NCI-H2029 treated with DMSO at 0.1 percent for 48 hours (cell line): ENCODE data around the gene C5AR1.
"Not testable (repeated sequence)": the region's sequence is repeated elsewhere in the genome, so short reads cannot be mapped to it uniquely, and the experiment has no call there.

Experiments used
- DNase-seq: peaks from one replicate; lab custom pipeline; 2025; lab: John Stamatoyannopoulos, UW

Gene C5AR1

DNA sequence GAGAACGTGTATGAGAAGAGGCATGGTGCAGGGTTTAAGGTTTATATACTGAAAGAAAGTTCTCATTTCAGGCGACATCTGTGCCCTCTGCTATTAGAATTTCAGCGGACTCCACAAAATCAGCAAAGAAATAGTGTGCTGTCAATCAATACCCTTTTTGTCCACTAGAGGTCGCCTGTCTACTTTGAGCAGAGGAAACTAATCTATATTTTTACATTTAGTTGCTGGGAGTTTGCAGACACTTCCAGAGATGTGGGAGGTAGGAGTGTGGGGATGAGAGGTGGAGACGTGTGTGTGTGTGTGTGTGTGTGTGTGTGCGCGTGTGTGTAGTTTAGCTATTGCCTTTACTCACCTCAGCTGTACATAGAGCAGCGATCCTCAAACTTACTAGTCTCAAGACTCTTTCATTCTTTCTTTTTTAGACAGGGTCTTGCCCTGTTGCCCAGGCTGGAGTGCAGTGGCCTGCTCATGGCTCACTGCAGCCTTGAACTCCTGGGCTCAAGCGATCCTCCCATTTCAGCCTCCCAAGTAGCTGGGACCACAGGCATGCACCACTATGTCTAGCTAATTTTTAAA, 25.2 kb upstream of the C5AR1 start:
- peak; percentile 62 for DNase-seq

DNA sequence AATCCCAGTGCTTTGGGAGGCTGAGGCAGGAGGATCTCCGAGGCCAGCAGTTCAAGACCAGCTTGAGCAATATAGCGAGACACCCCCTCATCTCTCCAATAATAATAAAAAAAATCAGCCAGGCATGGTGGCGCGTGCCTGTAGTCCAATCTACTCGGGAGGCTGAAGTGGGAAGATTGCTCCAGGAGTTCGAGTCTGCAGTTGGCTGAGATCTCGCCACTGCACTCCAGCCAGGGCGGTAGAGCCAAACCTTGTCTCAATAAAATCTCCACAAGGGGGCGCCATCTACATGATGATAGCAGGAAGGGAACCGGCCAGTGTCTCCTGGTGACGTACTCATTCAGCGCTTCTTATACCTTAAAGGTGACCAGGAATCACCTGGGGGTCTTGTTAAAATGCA, 13.6 kb upstream of the C5AR1 start:
- peak; percentile 63 for DNase-seq

DNA sequence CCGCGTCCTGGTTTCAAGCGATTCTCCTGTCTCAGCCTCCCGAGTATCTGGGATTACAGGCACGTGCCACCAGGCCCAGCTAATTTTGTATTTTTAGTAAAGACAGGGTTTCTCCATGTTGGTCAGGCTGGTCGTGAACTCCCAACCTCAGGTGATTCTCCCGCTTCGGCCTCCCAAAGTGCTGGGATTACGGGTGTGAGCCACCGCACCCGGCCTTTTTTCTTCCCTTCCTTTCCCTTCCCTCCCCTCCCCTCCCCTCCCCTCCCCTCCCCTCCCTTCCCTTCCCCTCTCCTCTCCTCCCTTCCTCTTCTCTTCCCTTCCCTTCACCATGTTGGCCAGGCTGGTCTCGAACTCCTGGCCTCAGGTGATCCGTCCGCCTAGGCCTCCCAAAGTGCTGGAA, 8.8 kb upstream of the C5AR1 start:
- not testable (repeated sequence) for DNase-seq

DNA sequence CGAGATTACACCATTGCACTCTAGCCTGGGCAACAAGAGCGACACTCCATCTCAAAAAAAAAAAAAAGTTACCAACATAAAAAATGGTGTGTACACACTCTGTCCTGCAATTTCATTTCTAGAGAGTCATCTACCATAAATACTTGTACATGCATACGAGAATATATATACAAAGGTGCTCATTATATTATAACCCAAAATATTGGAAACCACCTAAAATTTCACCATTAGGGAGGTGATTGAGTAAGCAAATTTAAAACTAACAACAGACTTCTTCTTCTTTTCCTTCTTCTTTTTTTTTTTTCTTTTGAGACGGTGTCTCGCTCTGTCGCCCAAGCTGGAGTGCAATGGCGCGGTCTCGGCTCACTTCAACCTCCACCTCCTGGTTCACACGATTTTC, 7.4 kb upstream of the C5AR1 start:
- DNase-seq: no peak

DNA sequence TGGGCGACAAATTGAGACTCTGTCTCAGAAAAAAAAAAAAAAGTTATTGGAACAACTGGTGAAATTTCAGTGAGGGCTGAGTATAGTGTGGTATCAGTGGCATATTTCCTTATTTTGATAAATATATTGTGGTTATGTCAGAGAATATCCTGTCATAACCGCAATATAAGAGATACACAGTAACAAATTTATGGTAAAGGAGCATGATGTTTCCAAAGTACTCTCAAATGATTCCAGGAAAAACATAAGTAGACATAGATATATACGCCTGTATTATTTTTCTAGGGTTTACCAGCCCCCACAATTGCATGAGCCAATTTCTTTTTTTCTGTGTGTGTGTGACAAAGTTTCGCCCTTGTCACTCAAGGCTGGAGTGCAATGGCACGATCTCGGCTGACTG, 5.7 kb upstream of the C5AR1 start:
- DNase-seq: no peak

DNA sequence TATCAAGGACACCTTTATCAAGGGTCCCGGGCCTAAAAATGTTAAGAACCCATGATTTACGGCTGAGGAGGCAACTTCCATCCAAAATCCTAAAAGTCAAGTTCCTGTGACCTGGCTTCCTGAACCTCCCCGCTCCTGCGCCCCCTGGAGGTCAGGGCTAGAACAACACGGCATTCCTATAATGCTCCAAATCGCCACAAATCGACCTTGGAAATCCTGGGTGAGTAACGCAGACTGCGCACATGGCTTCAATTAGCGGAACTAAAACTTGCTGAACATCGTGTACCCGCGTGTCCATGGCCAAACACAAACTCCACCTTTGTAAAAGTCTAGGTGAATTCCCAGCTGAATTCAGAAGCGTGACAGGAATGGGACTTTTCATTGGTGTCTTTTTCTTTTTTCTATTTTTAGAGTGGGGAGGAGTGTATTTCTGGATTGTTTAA, 4.3 kb upstream of the C5AR1 start:
- no peak for DNase-seq

DNA sequence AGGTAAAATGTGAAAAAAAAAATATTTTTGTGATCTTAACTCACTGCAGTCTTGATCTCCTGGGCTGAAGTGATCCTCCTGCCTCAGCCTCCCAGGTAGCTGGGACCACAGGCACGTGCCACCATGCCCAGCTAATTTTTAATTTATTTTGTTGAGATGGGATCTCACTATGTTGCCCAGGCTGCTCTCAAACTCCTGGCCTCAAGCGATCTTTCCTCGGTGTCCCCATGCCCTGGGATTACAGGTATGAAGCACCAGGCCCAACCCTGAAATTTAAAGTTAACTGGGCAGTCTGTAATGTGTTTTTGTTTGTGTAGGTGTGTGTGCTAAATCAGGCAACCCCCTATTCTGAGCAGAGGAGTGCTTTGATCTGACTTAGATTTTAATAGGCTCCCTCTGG, 3.4 kb upstream of the C5AR1 start:
- no peak for DNase-seq

DNA sequence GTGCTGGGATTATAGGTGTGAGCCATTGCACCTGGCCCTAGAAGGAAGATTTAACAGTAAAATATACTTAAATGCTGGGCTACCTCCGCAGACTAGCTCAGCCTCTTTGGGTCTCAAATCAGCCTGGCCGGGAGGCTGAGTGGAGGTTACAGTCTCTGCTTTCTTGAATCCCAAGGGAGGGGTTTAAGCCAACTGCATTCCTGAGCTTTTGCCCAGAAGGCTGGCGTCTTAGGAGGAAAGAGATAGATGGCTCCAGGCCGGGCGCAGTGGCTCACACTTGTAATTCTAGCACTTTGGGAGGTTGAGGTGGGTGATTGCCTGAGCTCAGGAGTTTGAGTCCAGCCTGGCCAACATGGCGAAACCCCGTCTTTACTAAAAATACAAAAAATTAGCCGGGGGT, 623 bp upstream of the C5AR1 start:
- DNase-seq: no peak

DNA sequence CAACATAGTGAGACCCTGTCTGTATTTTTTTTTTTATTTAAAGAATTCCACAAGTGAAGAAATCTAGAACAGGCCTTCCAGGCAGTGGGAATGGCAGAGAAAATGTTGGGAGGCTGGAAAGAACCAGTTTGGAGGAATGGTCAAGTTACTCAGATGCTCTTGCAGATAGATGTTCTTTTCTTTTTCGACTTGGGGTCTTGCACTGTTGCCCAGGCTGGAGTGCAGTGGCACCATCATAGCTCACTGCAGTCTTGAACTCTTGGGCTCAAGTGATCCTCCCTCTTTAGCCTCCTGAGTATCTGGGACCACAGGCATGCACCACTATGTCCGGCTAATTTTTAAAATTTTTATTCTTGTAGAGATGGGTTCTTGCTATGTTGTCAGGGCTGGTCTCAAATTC, 662 bp downstream of the C5AR1 start:
- DNase-seq: no peak

DNA sequence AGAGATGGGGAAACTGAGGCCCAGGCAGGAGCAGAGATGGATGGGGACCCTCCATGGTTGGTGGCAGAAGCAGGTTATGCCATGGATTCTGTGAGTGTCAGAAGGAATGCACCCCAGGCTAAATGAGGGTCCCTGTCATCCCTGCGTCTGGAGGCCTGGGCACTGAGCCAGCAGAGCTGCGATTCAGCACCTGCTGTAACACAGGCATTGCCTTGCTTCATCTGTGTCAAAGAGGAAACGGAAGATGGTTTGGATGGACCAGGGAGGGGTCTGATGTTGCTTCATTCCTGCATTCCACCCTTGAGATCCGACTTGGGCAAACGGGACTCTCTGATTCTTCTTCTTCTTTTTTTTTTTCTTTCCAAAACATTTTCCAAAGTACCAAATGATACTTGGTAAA, 1.2 kb downstream of the C5AR1 start:
- no peak for DNase-seq

DNA sequence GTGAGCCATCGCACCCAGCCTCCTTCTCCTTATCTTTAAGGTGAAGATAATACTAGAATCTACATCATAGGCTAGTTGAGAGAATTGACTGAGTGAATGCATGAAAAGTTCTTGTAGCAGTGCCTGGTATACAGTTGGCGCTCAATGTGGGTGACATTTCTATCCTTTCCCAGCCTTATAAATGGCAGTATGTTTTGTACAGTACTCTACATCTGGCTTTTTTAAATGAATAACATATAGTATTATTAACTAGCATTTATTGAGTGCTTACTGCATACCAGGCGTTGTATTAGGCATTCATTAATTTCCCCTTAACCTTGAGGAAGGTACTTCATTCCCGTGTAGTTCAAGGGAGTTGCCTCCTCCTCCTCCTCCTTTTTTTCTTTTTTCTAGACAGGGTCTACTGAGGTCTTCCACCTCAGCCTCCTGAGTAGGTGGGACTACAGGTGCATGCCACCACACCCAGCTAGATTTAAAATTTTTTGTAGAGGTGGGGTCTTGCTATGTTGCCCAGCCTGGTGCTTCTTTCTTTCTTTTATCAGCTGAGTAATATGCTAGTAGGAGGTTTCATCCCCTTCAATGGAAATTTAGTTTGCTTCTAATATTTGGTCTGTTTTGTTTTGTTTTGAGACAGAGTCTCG, 2.8 kb downstream of the C5AR1 start:
- DNase-seq: no peak

DNA sequence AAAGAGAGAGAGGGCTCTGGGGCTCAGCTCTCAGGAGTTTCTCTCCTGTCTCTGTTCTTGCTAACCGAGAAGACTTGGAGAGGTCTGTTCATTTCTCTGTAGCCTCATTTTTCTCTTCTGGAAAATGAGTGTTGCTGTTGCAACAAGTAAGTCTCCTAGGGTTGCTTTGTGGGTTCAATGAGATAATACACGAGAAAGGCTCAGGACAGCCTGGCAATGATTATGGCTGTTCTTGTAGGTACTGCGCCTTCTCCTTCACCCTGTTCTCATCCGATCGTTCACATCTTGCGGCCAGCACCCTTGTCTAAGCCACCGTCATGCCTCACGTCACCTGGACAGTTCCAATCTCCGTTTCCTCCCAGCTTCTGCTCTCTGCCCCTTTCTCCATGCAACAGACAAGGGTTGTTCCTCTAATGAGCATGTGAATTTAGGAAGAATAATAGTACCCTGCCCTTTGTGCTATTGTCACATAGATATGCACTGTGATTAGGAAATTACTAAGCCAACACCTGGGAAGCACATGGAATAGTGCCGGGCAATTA, 4.2 kb downstream of the C5AR1 start:
- no peak for DNase-seq

DNA sequence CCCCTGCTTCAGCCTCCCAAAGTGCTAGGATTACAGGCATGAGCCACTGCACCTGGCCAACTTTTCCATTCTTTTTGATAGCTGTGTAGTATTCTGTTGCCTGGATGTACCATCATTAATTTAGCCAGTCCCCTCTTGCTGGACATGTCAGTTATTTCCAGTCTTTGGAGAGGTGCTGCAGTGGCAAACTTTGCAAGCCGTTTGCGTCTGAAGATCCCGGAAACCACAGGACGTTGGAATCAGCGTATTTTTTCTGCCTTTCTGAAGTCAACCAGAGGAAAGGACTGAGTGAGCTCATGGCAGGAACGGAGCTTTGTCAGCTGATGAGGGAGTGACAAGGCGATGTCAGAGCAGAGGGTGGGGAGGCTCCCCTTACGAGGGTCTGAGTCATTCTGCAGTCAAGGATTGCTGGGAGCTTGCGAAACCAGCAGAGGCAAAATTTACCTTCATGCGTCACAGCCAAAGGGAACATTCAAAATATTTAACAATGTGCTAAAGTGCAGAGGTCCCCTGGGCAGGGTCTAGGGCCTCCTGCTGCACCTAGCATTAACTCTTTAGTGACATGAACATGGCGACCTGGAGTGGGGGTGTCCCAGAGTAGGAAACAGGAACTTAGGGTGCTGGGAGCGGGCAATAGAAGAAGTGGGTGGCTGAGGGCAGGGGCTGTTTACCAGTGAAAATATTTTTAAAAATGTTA, 5.6 kb downstream of the C5AR1 start:
- no peak for DNase-seq

DNA sequence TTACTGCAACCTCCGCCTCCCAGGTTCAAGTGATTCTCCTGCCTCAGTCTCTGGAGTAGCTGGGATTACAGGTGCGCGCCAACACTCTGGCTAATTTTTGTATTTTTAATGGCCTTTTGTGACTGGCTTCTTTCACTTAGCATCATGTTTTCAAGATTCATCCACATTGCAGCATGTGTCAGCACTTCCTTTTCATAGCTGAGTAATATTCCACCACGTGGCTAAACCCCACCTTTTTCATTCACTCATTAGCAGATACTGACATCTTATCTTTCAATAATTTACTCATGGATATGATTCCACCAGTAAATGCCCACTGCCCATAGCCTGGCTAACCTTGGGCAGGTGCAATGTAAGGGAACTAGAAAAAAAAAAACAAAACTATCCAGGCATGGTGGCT, 6.9 kb downstream of the C5AR1 start:
- DNase-seq: no peak

DNA sequence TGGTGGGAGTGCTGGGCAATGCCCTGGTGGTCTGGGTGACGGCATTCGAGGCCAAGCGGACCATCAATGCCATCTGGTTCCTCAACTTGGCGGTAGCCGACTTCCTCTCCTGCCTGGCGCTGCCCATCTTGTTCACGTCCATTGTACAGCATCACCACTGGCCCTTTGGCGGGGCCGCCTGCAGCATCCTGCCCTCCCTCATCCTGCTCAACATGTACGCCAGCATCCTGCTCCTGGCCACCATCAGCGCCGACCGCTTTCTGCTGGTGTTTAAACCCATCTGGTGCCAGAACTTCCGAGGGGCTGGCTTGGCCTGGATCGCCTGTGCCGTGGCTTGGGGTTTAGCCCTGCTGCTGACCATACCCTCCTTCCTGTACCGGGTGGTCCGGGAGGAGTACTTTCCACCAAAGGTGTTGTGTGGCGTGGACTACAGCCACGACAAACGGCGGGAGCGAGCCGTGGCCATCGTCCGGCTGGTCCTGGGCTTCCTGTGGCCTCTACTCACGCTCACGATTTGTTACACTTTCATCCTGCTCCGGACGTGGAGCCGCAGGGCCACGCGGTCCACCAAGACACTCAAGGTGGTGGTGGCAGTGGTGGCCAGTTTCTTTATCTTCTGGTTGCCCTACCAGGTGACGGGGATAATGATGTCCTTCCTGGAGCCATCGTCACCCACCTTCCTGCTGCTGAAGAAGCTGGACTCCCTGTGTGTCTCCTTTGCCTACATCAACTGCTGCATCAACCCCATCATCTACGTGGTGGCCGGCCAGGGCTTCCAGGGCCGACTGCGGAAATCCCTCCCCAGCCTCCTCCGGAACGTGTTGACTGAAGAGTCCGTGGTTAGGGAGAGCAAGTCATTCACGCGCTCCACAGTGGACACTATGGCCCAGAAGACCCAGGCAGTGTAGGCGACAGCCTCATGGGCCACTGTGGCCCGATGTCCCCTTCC, 10.5 kb downstream of the C5AR1 start:
- DNase-seq: no peak

DNA sequence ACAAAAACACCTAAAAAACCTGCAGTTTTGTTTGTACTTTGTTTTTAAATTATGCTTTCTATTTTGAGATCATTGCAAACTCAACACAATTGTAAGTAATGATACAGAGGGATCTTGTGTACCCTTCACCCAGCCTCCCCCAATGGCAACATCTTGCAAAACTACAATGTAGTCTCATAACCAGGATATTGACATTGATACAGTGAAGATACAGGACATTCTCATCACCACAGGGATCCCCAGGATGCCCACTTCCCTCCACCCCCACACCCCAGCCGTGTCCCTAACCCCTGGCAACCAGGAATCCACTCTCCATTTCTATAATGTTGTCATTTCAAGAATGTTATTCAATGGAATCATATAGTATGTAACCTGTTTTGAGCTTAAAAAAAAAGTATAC, 12.0 kb downstream of the C5AR1 start:
- DNase-seq: no peak

DNA sequence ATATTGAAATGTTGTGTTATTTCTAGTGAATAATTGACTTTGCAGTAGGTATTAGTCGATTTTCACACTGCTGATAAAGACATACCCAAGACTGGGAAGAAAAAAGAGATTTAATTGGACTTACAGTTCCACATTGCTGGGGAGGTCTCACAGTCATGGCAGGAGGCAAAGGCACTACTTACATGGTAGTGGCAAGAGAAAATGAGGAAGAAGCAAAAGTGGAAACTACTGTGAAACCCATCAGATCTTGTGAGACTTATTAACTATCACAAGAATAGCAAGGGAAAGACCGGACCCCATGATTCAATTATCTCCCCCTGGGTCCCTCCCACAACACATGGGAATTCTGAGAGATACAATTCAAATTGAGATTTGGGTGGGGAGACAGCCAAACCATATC, 12.4 kb downstream of the C5AR1 start:
- no peak for DNase-seq

DNA sequence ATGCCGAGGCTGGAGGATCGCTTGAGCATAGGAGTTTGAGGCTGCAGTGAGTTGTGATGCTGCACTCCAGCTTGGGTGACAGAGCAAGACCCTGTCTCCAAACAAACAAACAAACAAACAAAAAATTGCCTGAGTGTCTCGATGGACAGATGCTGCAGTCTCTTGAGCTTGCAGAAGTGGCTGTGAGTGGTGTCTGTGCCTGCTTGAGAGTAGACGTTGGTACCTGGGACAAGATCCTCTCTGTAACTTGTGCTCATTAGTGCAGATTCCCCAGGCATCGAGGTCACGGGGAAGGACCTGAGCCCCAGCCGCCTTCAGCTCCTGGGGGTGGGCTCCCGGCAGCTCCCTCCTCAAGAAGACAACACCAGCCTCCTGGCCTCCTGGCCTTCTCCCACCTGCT, 13.7 kb downstream of the C5AR1 start:
- no peak for DNase-seq

DNA sequence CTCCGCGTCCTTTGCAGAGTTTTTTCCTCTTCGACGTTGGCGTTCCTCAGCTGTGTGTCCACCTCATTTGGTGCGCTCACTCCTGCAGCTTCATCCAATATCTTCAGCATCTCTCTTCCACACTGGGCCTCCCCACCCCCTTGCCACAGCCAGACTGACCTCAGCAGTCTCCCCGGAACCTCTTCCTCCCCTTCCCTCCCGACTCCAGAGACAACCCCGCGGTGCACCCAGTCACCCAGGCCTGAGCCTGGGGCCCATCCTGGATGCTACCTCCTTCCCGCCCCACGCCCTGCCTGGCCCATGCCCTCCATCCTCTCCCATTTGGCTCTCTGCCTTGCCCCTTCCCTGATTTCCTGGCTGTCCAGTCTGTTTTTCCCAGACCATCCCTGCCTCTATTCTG, 14.2 kb downstream of the C5AR1 start:
- no peak for DNase-seq

DNA sequence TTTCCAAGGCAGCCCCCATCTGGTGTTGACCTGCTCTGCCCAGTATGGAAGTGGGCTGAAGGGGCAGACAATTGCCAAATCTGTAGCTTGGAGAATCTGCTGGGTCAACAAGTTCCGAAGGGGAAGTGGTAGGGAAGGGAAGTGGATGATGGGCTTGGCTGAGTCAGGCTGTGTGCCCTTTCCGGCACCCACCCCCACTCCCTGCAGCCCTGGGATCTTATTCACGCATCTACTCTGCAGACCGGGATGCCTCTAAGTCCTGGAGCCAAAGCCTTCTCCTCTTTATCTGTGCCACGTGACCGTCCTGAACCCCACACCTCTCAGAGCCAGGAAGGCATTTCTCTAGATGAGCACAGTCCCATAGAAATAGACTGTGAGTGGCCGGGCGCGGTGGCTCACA, 14.8 kb downstream of the C5AR1 start:
- no peak for DNase-seq

DNA sequence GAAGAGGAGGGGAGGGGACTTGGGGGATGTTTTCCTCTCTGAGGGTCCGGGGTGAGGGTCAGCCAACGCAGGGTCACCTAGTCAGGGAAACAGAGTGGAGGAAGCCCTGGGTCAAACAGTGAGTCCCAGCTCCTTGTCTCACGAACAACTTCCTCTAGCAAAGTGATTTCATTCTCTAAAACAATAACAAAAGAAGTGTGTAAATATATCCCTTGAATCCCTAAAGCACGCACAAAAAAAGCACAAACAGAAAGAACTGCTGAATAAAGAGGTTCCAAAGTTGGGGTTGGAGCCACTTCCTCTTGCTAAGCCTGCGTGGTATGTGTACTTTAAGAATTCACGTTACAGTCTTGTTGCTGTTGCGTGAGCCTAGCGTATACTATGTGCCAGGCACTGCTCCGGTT, 20.8 kb downstream of the C5AR1 start:
- DNase-seq: no peak

DNA sequence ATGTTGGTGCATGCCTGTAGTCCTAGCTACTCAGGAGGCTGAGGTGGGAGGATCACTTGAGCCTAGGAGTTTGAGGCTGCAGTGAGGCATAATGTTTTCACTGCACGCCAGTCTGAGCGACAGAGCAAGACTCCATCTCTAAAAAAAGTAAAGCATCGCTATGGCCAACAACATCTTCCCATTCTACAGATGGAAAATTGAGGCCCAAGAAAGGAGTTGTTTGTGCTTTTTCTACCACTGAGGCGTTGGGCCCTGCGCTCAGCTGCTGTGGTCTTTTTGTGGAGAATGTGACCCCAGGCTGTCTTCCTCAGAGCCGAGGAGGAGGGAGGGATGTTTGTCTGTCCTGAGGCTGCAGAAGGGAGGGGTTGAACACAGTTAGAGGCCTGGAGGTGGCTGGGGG, 21.8 kb downstream of the C5AR1 start:
- no peak for DNase-seq
